HG03439 (cell line): Measurements from ENCODE around the gene TMEM82.

Experiments used
- ATAC-seq: cut with Tn5 transposase; IDR thresholded peaks from one replicate; pipeline ENCODE4 v1.9.1; 2021; ENCODE audit warnings: mild to moderate bottlenecking, moderate library complexity; ENCODE audit not compliant: unreplicated experiment

Gene TMEM82

GRCh38 chr1:15755021-15755645 lies 12.8 kb downstream of the TMEM82 start:
- no peak for ATAC-seq

- ATAC-seq: no peak
Observed at GRCh38 chr1:15755646-15756040, 13.3 kb downstream of the TMEM82 start.

GRCh38 chr1:15756143-15757015 lies 14.1 kb downstream of the TMEM82 start:
- no peak for ATAC-seq

- no peak for ATAC-seq
Observed at GRCh38 chr1:15757016-15757543, 14.8 kb downstream of the TMEM82 start.

GRCh38 chr1:15757575-15758342 lies 15.5 kb downstream of the TMEM82 start:
- no peak for ATAC-seq

GRCh38 chr1:15758343-15758931 lies 16.1 kb downstream of the TMEM82 start, which contains the start of gene FBLIM1:
Gene FBLIM1 (plus strand): TSS chr1:15758795. CDS start chr1:15764984, 6,189 bp downstream.
- no peak for ATAC-seq

- no peak for ATAC-seq
Observed at GRCh38 chr1:15758953-15759661, 16.8 kb downstream of the TMEM82 start.

GRCh38 chr1:15760520-15761211 lies 18.4 kb downstream of the TMEM82 start:
- no peak for ATAC-seq

GRCh38 chr1:15761366-15762128 lies 19.2 kb downstream of the TMEM82 start:
- no peak for ATAC-seq

- no peak for ATAC-seq
Observed at GRCh38 chr1:15762546-15762945, 20.2 kb downstream of the TMEM82 start.

GRCh38 chr1:15764269-15764764 lies 22.0 kb downstream of the TMEM82 start:
- no peak for ATAC-seq

GRCh38 chr1:15764890-15765289 lies 22.6 kb downstream of the TMEM82 start:
- no peak for ATAC-seq

- ATAC-seq: no peak
Observed at GRCh38 chr1:15765495-15766194, 23.3 kb downstream of the TMEM82 start.

- ATAC-seq: no peak
Observed at GRCh38 chr1:15767941-15768340, 25.6 kb downstream of the TMEM82 start.

- no peak for ATAC-seq
Observed at GRCh38 chr1:15768388-15768787, 26.1 kb downstream of the TMEM82 start.

GRCh38 chr1:15770313-15770962 lies 28.1 kb downstream of the TMEM82 start:
- ATAC-seq: no peak

- no peak for ATAC-seq
Observed at GRCh38 chr1:15771836-15772515, 29.7 kb downstream of the TMEM82 start.
